GM19328 (cell line): ENCODE data around the gene LMAN1L.

Experiments used
- ATAC-seq: cut with Tn5 transposase; IDR thresholded peaks from one replicate; pipeline ENCODE4 v1.9.1; 2021; ENCODE audit warnings: mild to moderate bottlenecking, moderate library complexity; ENCODE audit not compliant: unreplicated experiment

Gene LMAN1L

DNA sequence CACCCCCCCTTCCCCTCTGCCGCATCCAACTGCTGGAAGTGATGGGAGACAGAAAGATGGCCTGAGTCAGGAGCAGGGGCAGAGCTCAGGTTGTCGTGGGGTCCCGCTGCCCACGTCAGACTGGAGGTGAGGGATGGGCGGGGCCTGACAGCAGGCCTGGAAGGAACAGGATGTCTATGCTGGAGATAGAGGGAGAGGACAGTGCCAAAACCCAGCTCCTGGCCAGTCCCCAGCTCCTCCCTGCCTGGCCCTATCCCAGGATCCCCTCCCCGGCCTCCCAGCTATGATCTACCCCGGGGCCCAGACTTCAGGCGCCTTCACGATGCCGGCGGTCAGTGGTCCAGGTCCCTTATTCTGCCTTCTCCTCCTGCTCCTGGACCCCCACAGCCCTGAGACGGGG is at the start of gene LMAN1L:
Gene LMAN1L, plus strand, starts transcription at position 303 of the 400 bp plus-strand sequence. Its CDS starts 20 bp downstream, at position 323.
- no peak for ATAC-seq

DNA sequence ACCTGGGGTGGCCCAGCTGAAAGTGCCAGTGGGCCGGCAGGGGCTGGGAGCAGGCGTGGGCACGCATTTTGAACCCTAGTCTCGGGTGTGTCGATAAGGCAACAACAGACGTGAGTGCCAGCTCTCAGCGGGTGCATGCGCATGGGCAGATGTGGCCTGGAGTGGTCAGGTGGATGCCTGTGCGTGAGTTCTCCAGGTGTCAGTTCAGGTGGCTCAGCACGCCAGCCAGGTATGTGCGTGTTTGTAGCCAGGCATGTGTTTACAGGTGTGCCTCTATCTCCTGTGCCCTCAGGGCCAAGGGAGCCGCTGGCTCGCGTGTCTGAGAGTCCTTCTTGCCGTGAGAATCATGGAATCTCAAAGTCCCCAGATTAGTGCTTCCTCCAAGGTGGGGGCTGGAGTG is 49.2 kb upstream of the LMAN1L start:
- ATAC-seq = no peak

DNA sequence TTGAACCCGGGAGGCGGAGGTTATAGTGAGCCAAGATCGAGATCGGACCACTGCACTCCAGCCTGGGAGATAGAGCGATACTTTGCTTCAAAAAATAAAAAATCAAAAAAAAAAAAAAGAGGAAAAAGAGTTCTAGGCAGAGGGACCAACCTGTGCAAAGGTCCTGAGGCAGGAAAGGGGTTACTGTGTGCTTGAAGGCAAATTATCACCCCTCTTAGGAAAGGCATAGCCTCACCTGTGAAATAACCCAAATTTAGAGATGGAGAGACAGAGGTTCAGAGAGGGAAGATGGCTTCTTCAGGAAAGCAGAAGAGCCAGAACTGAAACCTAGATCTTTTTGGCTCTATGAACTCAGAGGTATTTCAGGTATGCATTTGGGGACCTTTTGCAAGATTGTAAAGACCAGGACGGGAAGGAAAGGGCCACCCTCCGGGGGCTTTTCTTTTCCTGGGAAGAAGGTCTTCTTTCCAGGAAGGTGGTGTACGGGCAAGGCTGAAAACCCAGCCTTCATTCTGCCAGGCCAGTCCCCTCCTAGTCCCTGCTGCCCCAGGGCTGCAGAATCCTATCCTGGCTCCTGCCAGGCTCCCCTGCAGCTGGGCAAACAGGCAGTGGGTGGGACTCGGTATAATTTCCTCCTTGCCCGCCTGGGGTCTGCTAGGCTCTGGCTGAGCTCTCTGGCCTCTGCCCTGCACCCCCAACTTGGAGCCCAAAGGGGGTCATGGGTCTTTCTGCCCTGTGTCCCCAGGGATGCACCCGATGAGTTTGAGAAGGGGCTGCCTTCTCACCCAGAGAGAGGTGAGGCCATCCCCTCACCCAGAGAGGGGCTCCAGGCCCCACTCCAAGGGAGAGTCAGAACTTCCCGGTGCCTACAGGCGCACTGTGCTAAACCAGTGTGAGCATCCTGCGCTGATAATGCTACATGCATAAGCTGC is 45.2 kb upstream of the LMAN1L start:
- ATAC-seq = no peak

DNA sequence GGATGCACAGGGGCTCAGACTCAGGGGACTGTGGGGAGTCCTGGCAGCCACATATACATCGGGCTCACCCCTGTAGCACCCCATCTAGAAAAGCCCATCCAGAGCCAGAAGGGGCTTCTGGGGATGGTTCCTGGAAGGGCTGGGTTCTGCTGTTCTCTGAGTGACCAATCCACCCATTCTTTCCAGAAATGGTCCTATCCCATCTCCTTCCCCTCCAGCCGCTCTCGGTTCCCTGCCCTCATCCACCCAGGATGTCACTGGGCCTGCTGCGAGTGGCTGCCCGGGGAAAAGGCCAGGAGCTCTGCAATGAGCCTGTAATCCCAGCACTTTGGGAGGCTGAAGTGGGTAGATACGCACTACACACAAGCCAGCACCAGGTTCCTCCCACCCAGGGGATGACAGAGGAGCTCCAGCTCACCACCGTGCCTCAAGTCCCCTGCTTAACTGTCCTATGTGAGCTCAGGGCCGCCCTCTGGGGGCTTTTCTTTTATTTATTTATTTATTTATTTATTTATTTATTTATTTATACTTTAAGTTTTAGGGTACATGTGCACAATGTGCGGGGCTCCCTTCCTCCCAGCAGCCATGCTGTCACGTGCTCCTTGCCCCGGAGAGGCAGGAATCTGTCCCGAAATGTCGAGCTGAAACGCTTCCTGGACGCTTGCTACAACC is 44.4 kb upstream of the LMAN1L start:
- no peak for ATAC-seq

DNA sequence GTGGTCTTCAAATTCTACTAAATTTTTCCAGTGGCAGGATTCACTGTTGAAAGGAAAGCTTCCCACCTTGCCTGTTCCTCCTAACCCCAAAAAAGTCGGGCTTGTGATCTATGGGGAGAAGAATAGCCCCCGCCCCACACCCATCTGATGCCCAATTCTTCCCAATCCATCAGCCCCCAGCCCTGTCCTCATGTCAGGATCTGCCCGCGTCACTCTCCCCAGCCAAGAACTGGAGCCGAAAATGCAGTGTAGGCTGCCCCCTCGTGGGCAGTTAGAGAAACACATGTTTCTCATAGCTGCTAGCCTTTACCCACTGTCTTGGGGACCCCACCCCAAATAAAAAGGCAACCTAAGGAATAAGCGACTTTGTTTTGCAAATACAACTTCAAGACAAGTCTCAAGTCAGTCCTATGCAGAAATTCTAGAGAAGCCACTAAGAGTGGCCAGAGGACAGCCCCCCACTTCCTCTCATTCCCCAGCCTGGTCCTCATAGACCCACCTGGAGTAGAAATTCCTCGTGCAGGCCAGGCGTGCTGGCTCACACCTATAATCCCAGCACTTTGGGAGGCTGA is 43.8 kb upstream of the LMAN1L start:
- no peak for ATAC-seq

DNA sequence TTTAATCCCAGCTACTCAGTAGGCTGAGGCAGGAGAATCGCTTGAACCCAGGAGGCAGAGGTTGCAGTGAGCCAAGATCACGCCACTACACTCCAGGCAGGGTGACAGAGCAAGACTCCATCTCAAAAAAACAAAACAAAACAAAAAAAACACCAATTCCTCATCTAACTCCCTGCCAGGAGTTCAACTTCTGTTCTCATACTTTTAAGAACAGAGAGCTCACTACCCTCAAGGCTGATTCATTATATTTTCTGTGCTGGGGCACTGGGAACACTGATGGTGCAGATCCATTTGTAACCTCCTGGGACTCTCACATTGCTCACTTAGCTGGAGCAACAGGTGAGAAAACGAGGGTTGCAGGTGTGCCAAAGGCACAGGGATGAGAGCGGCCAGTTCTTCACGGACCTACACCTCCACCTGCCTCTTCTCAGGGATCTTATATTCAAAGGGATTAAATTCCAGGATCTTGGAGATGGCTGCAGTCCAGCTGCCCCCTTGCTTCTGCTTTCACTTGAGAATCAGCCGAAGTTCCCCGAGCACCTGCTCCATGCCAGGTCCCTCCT is 43.1 kb upstream of the LMAN1L start:
- no peak for ATAC-seq

DNA sequence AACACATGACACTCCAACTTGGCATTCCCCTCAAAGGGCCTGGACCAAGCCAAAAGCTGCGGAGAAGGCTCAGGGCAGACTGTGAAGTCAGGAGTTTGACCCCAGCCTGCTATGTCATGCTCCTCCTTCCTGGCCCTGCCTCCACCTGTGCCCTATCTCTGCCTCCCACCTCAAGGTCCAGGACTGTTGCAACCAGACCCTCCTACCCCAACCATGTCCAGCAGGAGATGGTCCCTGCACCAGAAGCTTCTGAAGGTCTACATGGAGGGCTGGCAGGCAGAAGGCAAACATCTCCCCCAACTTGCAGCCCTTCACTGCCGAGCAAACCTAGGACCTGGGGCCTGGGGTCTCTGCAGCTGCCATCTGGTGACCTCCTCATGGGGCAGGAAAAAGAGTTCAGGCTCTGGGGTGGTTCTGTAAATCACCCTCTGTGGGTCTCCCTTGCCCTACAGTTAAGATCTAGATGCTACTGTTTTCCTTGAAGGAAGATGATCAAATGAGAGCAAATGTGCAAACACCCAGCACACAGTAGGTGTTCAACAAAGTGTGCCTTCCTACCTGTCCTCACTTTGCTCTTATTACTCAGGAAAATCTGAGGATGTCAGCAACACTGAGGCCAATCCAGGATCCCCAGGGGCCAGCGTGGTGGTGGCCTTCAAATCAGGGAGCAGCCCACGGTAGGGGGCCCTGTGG is 42.3 kb upstream of the LMAN1L start:
- ATAC-seq = no peak

DNA sequence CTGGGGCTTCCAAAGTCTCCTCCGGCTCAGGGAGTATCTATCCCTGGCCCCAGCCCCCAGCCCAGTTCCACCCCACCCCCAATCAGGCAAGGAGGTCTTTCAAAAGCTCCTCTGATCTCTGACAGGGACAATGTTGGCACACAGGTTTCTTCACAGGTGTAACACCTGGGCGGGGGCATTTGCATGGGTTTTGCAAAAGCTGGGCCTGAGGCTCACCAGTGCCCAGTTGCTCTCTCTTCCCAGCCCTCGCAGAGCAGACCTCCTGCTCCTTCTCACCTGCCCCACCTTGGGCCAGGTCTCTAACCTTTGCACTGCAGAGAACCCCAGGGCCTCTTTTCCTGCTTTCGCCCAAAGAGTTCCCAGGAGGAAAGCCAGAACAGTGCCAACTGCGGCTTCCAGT is 39.3 kb upstream of the LMAN1L start:
- ATAC-seq = no peak

DNA sequence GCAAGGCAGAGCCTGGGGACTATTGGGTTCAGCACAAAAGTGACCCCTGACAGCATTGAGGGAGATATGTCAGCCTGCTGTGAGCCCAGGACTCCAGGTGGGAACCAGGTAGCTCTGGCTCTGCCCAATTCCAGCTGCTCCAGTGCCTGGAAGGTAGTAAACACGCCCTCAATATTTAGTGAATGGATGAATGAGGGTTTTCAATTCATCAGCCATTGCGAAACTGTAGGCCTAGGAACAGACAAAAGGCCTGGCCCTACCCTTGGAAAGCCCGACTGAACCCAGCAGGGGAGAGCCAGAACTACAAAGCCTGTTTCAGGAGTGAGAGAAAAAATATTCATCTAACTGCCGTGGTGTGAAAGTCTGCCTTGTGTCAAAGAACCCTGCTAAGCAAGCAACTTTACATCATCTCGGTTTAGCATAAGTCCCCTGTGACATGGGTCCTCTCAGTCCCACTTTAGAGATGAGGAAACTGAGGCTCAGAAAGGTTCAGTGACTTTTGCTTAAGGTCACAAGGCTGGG is 38.8 kb upstream of the LMAN1L start:
- ATAC-seq = no peak

DNA sequence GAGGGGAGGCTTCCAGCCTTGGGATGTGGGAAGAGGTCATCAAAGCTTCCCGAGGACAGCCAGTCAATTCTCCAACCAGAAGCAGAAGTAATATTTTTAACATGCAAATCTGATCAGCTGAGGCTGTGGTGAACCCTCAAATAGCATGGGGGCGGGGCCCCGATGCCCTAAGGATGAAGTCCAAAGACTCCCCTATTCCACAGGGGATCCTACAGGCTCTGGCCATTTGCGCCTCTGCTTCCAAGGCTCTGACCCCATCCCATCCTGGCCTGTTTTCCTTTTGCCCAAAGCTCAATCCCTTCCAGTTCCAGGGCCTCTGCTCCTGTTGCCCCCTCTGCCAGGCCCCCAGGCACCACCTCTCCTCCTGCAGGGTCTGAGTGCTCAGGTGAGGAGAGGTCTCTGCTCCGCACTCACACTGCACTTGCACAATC is 37.5 kb upstream of the LMAN1L start:
- no peak for ATAC-seq

DNA sequence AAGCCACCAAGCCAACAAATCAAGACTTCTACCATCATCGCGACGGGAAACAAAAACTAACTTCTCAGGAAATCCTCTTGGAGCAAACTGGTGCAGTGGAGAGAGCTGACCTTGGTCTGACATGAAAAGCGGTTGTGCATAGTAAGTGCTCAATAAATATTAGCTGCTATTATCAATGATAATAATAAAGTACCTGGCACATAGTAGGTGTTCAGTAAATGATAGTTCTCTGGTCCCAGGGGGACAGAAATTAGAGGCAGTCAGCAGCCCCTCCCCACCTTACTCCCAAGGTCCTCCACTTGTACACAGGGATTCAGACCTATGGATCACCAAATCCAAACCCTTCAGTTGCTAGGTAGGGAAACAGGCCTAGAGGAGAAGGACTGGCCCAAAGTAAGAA is 36.7 kb upstream of the LMAN1L start:
- ATAC-seq = no peak

DNA sequence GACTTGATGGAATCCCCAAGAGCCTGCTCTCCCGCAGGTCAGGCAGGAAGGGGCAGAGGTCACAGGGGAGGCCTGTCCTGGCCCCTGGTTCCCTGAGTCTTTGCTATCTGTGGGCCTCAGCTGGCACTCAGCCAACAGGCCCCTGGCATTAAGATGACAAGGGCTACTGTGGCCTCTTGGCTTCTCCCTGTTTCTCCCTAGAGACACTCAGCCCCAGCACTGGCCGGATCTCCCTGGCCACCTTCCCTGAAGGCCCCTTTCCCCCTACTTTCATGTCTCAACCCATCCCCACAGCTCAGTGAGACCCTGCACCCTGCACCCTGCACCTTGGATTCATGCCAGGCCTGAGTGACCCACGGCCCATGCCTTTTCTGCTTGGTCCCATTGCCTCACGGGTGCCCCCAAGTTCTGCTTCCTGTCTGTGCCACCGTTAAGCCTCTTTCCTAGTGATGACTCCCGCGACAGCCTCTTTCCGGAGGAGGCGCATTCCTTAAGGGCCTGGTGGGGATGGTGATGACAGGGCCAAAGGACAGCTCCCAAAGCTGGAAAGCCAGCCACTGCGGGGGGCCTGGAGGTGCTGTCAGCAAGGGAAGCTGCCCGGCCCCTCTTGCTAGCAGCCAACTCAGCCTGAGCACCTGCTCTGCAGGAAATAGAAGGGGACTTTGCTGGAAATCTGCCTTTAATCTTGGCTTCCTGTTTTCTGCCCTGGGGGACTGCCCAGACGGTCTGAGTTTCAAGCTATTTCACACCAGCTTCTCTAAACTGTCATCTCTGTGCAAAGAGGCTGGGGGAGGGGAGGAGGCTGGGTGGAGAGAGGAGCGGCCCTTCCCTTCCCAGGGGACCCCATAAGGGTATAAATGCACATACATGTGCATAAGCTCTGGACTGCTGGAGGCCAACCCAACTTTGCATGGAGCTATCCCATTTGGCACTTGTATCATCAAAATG is 35.5 kb upstream of the LMAN1L start:
- ATAC-seq = no peak

DNA sequence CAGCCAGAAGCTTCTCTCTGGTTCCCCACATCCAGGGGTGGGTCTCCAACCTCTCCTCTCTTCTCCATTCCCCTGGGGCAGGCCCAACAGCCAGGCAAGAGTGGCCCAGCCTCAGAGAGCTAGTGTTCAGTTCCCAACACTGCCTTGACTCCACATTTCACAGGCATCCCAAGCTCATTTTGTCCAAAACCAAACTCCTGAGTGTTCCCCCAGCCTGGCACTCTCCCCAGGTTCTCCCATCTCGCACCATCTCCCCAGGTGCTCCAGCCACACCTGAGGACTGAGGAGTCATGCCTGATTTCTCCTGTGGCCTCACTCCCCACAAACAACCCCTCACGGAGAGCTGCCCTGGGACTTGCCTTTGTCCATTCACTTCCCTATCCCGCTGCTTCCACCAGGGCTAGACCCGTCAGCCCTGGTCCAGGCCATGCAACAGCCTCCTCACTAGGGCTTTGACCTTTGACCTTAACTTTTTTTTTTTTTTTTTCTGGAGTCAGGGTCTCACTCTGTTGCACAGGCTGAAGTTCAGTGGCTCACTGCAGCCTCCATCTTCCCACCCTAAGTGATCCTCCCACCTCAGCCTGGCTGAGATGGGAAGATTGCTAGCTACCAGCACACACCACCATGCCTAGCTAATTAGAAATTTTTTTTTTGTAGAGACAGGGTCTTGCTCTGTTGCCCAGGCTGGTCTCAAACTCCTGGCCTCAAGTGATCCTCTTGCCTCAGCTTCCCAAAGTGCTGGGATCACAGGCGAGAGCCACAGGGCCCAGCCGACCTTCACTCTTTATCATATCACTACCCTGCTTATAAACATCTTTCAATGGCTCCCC is 34.7 kb upstream of the LMAN1L start:
- ATAC-seq = no peak

DNA sequence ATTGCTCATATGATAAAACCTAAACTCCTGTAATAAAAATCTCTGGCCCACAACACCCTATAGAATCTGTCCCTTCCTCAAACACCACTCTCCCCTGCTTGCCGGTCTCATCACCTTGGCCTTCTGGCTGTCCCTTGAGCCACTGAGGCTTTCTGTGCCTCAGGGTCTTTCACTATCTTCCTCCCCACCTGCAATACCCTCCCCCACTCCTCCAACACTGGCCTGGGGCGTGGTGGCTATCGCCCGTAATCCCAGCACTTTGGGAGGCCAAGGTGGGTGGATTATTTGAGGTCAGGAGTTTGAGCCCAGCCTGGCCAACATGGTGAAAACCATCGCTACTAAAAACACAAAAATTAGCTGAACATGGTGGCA is 34.0 kb upstream of the LMAN1L start:
- ATAC-seq = no peak

DNA sequence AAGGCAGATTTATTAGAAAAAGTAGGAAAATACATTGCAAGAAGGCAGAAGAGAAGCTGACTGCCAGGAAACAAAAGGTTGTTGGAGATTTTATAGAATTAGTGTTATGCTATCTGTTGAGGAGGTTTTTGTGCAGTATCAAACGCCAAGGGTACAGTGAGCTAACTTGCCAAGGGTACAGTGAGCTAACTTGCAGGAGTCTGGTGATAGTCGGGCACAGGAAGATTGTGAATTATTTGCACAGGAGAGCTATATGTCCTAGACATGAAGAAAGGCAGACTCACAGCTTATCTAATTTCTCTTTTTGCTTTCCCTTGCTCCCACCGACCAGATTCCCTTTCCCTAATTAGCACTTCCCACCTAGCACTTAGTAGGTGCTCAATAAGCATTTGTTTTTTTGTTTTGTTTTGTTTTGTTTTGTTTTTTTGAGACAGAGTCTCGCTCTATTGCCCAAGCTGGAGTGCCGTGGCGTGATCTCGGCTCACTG is 33.4 kb upstream of the LMAN1L start:
- ATAC-seq = no peak

DNA sequence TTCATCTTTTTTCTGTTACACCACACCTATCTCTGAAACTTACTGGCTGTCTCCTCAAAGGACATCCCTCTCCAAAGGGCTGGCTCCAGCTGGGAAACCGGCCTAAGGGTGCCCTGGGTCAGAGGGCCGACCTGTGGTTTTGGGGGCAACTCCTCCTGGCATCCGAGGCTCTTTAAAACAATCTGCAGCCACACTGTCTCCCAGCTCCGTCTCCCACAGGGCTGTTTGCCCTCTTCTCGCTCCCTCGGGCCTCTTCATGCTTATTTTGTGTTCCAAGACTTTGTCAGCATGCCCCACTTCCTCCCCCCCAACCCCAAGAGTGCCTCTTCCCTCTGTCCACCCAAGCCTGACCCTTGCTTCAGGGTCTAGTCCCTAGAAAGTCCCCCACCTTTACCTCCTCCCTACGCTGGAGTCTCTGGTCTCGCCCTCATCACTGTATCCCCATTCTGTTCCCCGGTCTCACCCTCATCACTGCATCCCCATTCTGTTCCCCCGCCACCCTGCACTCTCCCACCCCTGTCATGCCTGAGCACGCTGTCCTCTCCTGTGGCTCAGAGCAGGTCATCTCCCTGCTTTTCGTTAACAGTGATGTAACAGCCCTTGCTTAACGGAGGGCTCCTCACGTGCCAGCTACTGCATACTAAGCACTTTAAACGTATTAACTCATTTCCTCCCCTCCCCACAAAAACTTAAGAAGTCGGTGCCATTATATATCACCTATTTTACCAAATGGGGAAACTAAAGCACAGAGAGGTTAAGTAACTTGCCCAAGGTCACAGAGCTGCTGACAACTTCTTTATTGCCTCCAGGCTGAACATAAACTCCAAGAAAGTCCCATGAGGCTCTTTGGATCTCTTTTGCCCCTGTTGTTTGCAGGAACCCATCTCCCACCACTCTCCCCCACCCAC is 31.9 kb upstream of the LMAN1L start:
- ATAC-seq = no peak

DNA sequence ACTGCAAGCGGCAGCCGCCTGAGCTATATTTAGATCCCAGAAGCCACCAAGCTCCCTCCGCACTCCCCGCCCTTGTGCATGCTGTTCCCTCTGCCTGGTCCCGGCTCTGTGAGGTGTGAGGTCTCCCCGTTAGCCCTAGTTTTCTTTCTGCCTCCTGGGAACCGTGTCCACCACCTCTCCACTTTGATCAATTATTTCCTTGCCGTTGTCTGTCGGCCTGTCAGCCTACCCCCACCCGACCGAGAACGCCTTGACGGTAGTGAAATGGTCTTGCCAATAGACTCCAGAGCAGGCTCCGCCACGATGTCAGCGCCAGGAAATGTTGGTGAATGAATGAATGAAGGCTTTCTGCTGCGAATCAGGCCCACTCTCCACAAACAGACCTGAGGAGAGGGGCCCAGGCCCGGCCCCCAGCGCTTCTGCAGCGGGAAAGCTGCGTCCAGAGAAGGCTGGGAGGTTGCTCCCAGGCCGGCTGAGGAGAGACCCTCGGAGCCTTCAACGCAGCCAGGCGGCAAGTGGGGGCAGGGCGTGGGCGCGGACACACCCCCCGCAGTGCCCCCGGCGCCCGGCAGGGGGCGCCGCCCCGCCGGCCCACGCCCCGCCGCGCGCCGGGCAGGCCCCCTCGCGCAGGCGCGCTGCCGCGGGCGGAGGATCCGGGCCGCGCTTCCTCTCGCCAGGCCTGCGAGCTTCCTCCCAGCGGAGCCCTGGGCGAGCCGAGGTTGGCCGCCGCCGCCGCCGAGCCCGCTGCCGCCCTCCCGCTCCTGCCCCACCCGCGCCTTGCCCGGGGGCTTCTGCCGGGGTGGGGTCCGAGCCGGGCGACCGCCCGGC is 31.0 kb upstream of the LMAN1L start, which contains the start of gene CSK:
Gene CSK, plus strand, starts transcription at position 650 of the 828 bp plus-strand sequence. CDS start 16,218 bp downstream, outside the sequence.
- ATAC-seq = peak; percentile 54
